MM.1S (cell line): Measurements from ENCODE around the gene CEP72.

ENCODE experiments used
- DNase-seq: peaks from one replicate; pipeline ENCODE4 v3.0.0-alpha.2; 2015
- H2AFZ ChIP-seq: fragments of 300-600 bp; sonication (generic); 2 replicates; pipeline ENCODE4 v1.6.0; 2016; ENCODE audit warnings: antibody characterized with exemption, low read length
- H3F3A ChIP-seq: fragments of 300-600 bp; sonication (generic); 2 replicates; pipeline ENCODE4 v1.6.1; 2016; ENCODE audit warnings: mild to moderate bottlenecking, antibody characterized with exemption, low read length, moderate library complexity, mixed read lengths; ENCODE audit not compliant: insufficient read depth
- H3K27ac ChIP-seq: fragments of 300-600 bp; sonication (generic); 2 replicates; pipeline ENCODE4 v1.5.1; 2016; ENCODE audit warnings: mild to moderate bottlenecking, low read length
- H3K27me3 ChIP-seq: fragments of 300-600 bp; sonication (generic); replicated peaks from 2 replicates; pipeline ENCODE4 v1.6.0; 2016; ENCODE audit warnings: low read length; ENCODE audit not compliant: insufficient read depth
- H3K36me3 ChIP-seq: fragments of 300-600 bp; sonication (generic); replicated peaks from 2 replicates; pipeline ENCODE4 v1.6.1; 2016; ENCODE audit warnings: mild to moderate bottlenecking, low read length, mixed read lengths; ENCODE audit not compliant: insufficient read depth
- H3K4me1 ChIP-seq: fragments of 300-600 bp; sonication (generic); 2 replicates; pipeline ENCODE4 v1.6.1; 2016; ENCODE audit warnings: low read length, mixed read lengths
- H3K4me2 ChIP-seq: fragments of 300-600 bp; sonication (generic); 2 replicates; pipeline ENCODE4 v1.6.0; 2016; ENCODE audit warnings: low read depth, low read length
- H3K4me3 ChIP-seq: fragments of 300-600 bp; sonication (generic); 2 replicates; pipeline ENCODE4 v1.5.1; 2016; ENCODE audit warnings: low read length, mixed read lengths
- H3K79me2 ChIP-seq: fragments of 300-600 bp; sonication (generic); 2 replicates; pipeline ENCODE4 v1.6.1; 2016; ENCODE audit warnings: mixed run types, low read length, mixed read lengths
- H3K9ac ChIP-seq: fragments of 300-600 bp; sonication (generic); 2 replicates; pipeline ENCODE4 v1.6.1; 2016; ENCODE audit warnings: low read length, mixed read lengths
- H3K9me2 ChIP-seq: fragments of 300-600 bp; sonication (generic); replicated peaks from 2 replicates; pipeline ENCODE4 v1.6.1; 2016; ENCODE audit warnings: mild to moderate bottlenecking, low read length, mixed read lengths; ENCODE audit not compliant: insufficient read depth
- H3K9me3 ChIP-seq: fragments of 300-600 bp; sonication (generic); replicated peaks from 2 replicates; pipeline ENCODE4 v1.6.1; 2016; ENCODE audit warnings: mild to moderate bottlenecking, low read length, mixed read lengths; ENCODE audit not compliant: insufficient read depth
- H4K20me1 ChIP-seq: fragments of 300-600 bp; sonication (generic); 2 replicates; pipeline ENCODE4 v1.6.1; 2016; ENCODE audit warnings: mild to moderate bottlenecking, low read length, moderate library complexity, mixed read lengths; ENCODE audit not compliant: insufficient read depth
- EZH2 ChIP-seq: fragments of 300-600 bp; sonication (generic); optimal IDR thresholded peaks from 2 replicates; pipeline ENCODE3; 2017; ENCODE audit warnings: low read depth, mild to moderate bottlenecking, antibody characterized with exemption, low read length, mixed read lengths
- EZH2phosphoT487 ChIP-seq: fragments of 300-600 bp; sonication (generic); IDR thresholded peaks from 2 replicates; pipeline ENCODE4 v1.6.1; 2018; ENCODE audit warnings: antibody characterized with exemption, low read length
- TF ChIP-seq, protein P1 (sequence below): fragments of 300-600 bp; sonication (generic); IDR thresholded peaks from 2 replicates; pipeline ENCODE4 v1.5.1; 2016; ENCODE audit warnings: antibody characterized with exemption, low read length, mixed read lengths

CEP72 gene

DNA sequence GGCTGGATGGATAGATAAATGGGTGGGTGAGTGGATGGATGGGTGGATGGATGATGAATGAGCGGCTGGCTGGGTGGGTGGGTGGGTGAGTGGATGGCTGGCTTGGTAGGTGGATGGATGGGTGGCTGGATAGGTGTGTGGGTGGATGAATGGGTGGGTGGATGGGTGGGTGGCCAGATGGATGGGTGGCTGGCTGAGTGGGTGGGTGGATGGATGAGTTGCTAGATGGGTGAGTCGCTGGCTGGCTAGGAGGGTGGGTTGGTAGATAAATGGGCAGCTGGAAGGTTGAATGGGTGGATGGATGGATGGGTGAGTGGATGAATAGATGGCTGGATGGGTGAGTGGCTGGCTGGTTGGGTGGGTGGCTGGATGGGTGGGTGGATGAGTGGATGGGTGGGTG, 27.9 kb upstream of the CEP72 start:
- peaks cover 4% of the 10 kb centered on the region for H3K4me1 ChIP-seq
- no peaks in the 10 kb centered on the region for H3K27me3 ChIP-seq
- H3K79me2 ChIP-seq = no peaks in the 10 kb centered on the region
- H3K9me3 ChIP-seq = no peaks in the 10 kb centered on the region
- H3K27ac ChIP-seq = no peak overlapping the region
- H3K9ac ChIP-seq = no peak overlapping the region
- H3K36me3 ChIP-seq = no peaks in the 10 kb centered on the region
- no peaks in the 10 kb centered on the region for H3K9me2 ChIP-seq
- TF ChIP-seq, protein P1, sequence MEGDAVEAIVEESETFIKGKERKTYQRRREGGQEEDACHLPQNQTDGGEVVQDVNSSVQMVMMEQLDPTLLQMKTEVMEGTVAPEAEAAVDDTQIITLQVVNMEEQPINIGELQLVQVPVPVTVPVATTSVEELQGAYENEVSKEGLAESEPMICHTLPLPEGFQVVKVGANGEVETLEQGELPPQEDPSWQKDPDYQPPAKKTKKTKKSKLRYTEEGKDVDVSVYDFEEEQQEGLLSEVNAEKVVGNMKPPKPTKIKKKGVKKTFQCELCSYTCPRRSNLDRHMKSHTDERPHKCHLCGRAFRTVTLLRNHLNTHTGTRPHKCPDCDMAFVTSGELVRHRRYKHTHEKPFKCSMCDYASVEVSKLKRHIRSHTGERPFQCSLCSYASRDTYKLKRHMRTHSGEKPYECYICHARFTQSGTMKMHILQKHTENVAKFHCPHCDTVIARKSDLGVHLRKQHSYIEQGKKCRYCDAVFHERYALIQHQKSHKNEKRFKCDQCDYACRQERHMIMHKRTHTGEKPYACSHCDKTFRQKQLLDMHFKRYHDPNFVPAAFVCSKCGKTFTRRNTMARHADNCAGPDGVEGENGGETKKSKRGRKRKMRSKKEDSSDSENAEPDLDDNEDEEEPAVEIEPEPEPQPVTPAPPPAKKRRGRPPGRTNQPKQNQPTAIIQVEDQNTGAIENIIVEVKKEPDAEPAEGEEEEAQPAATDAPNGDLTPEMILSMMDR = no peak
- TF ChIP-seq EZH2 (no peak), EZH2phosphoT487 (no peak)
- H4K20me1 ChIP-seq = no peaks in the 10 kb centered on the region
- H3F3A ChIP-seq = no peaks in the 10 kb centered on the region
- no peak overlapping the region for H3K4me2 ChIP-seq
- DNase-seq = no peak
- H2AFZ ChIP-seq = no peak overlapping the region
- no peak overlapping the region for H3K4me3 ChIP-seq

DNA sequence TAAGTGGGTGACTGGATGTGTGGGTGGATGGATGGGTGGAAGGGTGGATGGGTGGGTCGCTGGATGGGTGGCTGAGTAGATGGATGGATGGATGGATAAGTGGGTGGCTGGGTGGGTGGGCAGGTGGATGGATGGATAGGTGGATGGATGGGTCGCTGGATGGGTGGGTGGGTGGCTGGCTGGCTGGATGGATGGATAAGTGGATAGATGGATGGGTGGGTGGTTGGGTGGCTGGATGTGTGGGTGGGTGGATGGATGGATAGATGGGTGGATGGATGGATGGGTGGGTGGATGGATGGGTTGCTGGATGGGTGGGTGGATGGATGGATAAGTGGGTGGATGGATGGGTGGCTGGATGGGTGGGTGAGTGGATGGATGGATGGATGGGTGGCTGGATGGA, 27.3 kb upstream of the CEP72 start:
- Histone ChIP-seq H4K20me1 (no peaks in the 10 kb centered on the region), H3K4me1 (peaks cover 10% of the 10 kb centered on the region), H3K27ac (no peak overlapping the region), H3K79me2 (no peaks in the 10 kb centered on the region), H3K27me3 (no peaks in the 10 kb centered on the region), H3K4me3 (no peak overlapping the region), H3F3A (no peaks in the 10 kb centered on the region), H3K9me3 (no peaks in the 10 kb centered on the region), H3K36me3 (no peaks in the 10 kb centered on the region), H3K9ac (no peak overlapping the region), H3K4me2 (no peak overlapping the region), H2AFZ (no peak overlapping the region), H3K9me2 (no peaks in the 10 kb centered on the region)
- TF ChIP-seq, protein P1 = no peak
- TF ChIP-seq EZH2 (no peak), EZH2phosphoT487 (no peak)
- DNase-seq = no peak

DNA sequence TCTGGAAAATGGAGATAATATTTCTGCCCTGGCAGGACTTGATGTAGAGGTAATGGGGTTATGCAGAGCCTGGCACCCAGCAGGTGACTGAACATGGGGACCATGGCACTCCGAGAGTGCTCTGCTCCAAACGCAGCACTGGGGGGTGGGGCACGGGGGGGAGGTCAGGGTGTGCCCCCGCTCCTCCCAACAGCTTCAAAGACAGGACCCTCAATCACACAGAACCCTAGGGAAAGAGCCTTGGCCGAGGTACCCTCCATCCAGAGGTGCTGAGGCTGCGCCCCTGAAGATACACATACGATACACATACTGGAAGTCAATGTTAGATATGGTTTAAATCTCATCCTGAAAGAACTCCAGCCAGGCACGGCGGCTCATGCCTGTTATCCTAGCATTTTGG, 26.6 kb upstream of the CEP72 start:
- peaks cover 17% of the 10 kb centered on the region for H3K4me1 ChIP-seq
- H3K27me3 ChIP-seq = no peaks in the 10 kb centered on the region
- H3K27ac ChIP-seq = no peak overlapping the region
- H3K9ac ChIP-seq = no peak overlapping the region
- H2AFZ ChIP-seq = no peak overlapping the region
- H3K9me2 ChIP-seq = no peaks in the 10 kb centered on the region
- no peaks in the 10 kb centered on the region for H3K36me3 ChIP-seq
- no peaks in the 10 kb centered on the region for H3K9me3 ChIP-seq
- peaks cover 5% of the 10 kb centered on the region for H3F3A ChIP-seq
- no peak overlapping the region for H3K4me2 ChIP-seq
- no peak overlapping the region for H3K4me3 ChIP-seq
- no peak for DNase-seq
- no peaks in the 10 kb centered on the region for H4K20me1 ChIP-seq
- no peaks in the 10 kb centered on the region for H3K79me2 ChIP-seq
- TF ChIP-seq, protein P1 = no peak
